Mesendoderm (in vitro differentiated cells): ENCODE measurements around the gene CABCOCO1.

ENCODE experiments used
- DNase-seq: peaks from one replicate; pipeline ENCODE4 v3.0.0; 2013
- H2AK5ac ChIP-seq: 2 replicates; pipeline ENCODE4 v1.6.1; 2013; ENCODE audit warnings: low read length, inconsistent platforms
- H2BK120ac ChIP-seq: 2 replicates; pipeline ENCODE4 v1.6.1; 2013; ENCODE audit warnings: low read depth, mild to moderate bottlenecking, low read length, moderate library complexity, mixed read lengths
- H2BK15ac ChIP-seq: replicated peaks from 2 replicates; pipeline ENCODE4 v1.6.1; 2013; ENCODE audit warnings: low read depth, mild to moderate bottlenecking, moderate library complexity
- H2BK5ac ChIP-seq: 2 replicates; pipeline ENCODE4 v1.6.1; 2013; ENCODE audit warnings: low read length, inconsistent platforms
- H3K18ac ChIP-seq: 2 replicates; pipeline ENCODE4 v1.6.1; 2013; ENCODE audit warnings: mild to moderate bottlenecking, low read length, mixed read lengths
- H3K23ac ChIP-seq: one replicate; pipeline ENCODE4 v1.6.1; 2013; ENCODE audit warnings: low read length
- H3K27ac ChIP-seq: 2 replicates; pipeline ENCODE4 v1.5.1; 2013; ENCODE audit warnings: low read depth, mild to moderate bottlenecking, inconsistent platforms, low read length, moderate library complexity
- H3K27me3 ChIP-seq: 2 replicates; pipeline ENCODE4 v1.6.1; 2013; ENCODE audit warnings: low read length, control low read depth, mild to moderate bottlenecking, inconsistent platforms; ENCODE audit not compliant: insufficient read depth, poor library complexity
- H3K36me3 ChIP-seq: 2 replicates; pipeline ENCODE4 v1.6.1; 2013; ENCODE audit warnings: low read length, inconsistent platforms; ENCODE audit not compliant: control insufficient read depth, insufficient read depth
- H3K4ac ChIP-seq: one replicate; pipeline ENCODE4 v1.6.1; 2013; ENCODE audit warnings: low read depth, mild to moderate bottlenecking, low read length, moderate library complexity
- H3K4me1 ChIP-seq: 2 replicates; pipeline ENCODE4 v1.6.1; 2013; ENCODE audit warnings: low read depth, low read length, inconsistent platforms; ENCODE audit not compliant: control insufficient read depth
- H3K4me2 ChIP-seq: 2 replicates; pipeline ENCODE4 v1.6.1; 2013; ENCODE audit warnings: low read length
- H3K4me3 ChIP-seq: 2 replicates; pipeline ENCODE4 v1.5.1; 2013; ENCODE audit warnings: mild to moderate bottlenecking, low read length
- H3K56ac ChIP-seq: one replicate; pipeline ENCODE4 v1.6.1; 2013; ENCODE audit warnings: low read length
- H3K79me1 ChIP-seq: 2 replicates; pipeline ENCODE4 v1.6.1; 2013; ENCODE audit warnings: low read length, inconsistent platforms
- H3K79me2 ChIP-seq: 2 replicates; pipeline ENCODE4 v1.6.1; 2013; ENCODE audit warnings: mild to moderate bottlenecking, low read length; ENCODE audit not compliant: control insufficient read depth, insufficient read depth
- H3K9ac ChIP-seq: 2 replicates; pipeline ENCODE4 v1.6.1; 2013; ENCODE audit warnings: low read length, inconsistent platforms
- H4K5ac ChIP-seq: one replicate; pipeline ENCODE4 v1.6.1; 2013; ENCODE audit warnings: low read length
- H4K8ac ChIP-seq: one replicate; pipeline ENCODE4 v1.6.1; 2013; ENCODE audit warnings: low read depth, mild to moderate bottlenecking, control low read depth, low read length, moderate library complexity
- WGBS: extraction: QIAGEN DNeasy Blood & Tissue Kit; methylation state at CpG from one replicate; pipeline ENCODE4 v1.1.7; 2013; ENCODE audit warnings: low lambda C conversion rate, missing lambda C conversion rate; ENCODE audit not compliant: insufficient coverage; ENCODE audit errors: extremely low coverage; 5-methylcytosine and 5-hydroxymethylcytosine counted together

Gene CABCOCO1

DNA sequence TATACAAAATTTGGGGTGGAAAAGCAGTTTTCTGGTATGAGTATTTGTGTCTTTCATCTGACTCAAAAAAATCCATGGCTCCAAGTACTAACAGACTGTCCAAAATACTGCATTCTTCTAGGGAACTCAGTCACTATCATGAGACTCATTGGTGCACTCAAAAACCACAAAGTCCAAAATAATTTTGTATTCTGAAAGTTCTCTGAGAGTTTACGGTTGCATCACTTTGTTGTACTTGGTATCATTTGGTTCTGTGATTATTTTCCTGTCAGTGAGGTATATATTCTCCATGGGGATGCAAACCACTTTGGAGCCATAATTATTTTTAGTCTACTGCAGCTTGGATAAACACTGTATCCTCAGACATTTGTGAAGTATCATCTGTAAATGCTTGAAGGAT lies 28.0 kb upstream of the CABCOCO1 start:
- no peak for DNase-seq
- Histone ChIP-seq H3K36me3 (no peaks in the 10 kb centered on the region), H3K9ac (no peak overlapping the region), H2BK120ac (no peak overlapping the region), H3K79me1 (no peaks in the 10 kb centered on the region), H4K8ac (no peak overlapping the region), H4K5ac (no peak overlapping the region), H3K4me1 (no peaks in the 10 kb centered on the region), H3K27ac (no peak overlapping the region), H2BK5ac (no peak overlapping the region), H2BK15ac (no peak overlapping the region), H3K79me2 (no peaks in the 10 kb centered on the region), H3K4me2 (no peak overlapping the region), H2AK5ac (no peak overlapping the region), H3K56ac (no peak overlapping the region), H3K27me3 (no peaks in the 10 kb centered on the region), H3K23ac (no peak overlapping the region), H3K4ac (no peak overlapping the region), H3K4me3 (no peak overlapping the region), H3K18ac (no peak overlapping the region)
- WGBS: no CpG with 5 or more reads among the region's 1 CpG

DNA sequence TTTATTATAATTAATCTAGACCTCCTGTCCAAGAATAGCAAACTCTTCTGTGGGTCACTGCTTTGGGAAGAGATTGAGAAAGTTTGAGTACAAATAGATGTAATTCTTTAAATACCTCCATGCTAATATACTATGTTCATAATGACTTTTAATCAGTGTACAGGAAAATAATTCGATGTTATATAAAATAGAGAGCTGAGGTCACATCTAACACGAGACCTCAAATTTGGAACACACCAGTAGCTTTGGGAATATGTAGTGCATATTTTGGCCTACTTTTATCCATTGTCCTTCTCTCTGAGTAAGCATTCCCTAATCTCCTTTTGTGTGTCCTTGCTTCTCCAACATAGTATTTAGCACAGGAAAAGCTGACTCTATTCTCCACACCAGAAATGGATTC lies 27.3 kb upstream of the CABCOCO1 start:
- no peak overlapping the region for H4K8ac ChIP-seq
- no peak overlapping the region for H3K27ac ChIP-seq
- H3K9ac ChIP-seq: no peak overlapping the region
- H3K79me2 ChIP-seq: no peaks in the 10 kb centered on the region
- DNase-seq: no peak
- no peaks in the 10 kb centered on the region for H3K36me3 ChIP-seq
- H2BK120ac ChIP-seq: no peak overlapping the region
- no peak overlapping the region for H3K18ac ChIP-seq
- H3K4me3 ChIP-seq: no peak overlapping the region
- no peak overlapping the region for H3K4ac ChIP-seq
- H3K79me1 ChIP-seq: no peaks in the 10 kb centered on the region
- H2BK15ac ChIP-seq: no peak overlapping the region
- no CpG with 5 or more reads among the region's 2 CpGs for WGBS
- H3K4me1 ChIP-seq: no peaks in the 10 kb centered on the region
- no peak overlapping the region for H3K56ac ChIP-seq
- H3K27me3 ChIP-seq: no peaks in the 10 kb centered on the region
- H4K5ac ChIP-seq: no peak overlapping the region
- H3K4me2 ChIP-seq: no peak overlapping the region
- H2AK5ac ChIP-seq: no peak overlapping the region
- no peak overlapping the region for H2BK5ac ChIP-seq
- no peak overlapping the region for H3K23ac ChIP-seq

DNA sequence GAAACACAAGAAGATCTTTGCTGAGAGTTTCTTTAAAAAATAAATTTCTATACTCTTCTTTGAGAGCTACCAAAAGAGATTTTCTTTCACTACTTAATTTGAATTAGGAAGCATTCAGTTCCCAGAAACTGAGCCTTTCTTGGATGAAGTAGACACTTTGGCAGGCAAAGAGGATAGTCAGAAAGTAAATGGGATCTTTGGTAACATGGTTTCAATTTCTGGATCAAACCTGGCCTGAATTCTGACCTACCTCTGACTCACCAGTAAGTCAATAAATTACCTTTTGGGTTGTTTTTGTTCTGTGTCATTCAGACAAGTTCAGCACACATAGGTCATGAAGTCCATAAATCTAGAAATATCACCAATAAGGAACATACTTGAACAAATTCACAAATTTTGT lies 26.8 kb upstream of the CABCOCO1 start:
- Histone ChIP-seq H3K79me2 (no peaks in the 10 kb centered on the region), H3K4me1 (no peaks in the 10 kb centered on the region), H3K79me1 (no peaks in the 10 kb centered on the region), H4K8ac (no peak overlapping the region), H2BK5ac (no peak overlapping the region), H3K4me3 (no peak overlapping the region), H2BK120ac (no peak overlapping the region), H3K36me3 (no peaks in the 10 kb centered on the region), H3K4me2 (no peak overlapping the region), H3K9ac (no peak overlapping the region), H2AK5ac (no peak overlapping the region), H3K4ac (no peak overlapping the region), H4K5ac (no peak overlapping the region), H2BK15ac (no peak overlapping the region), H3K18ac (no peak overlapping the region), H3K23ac (no peak overlapping the region), H3K27me3 (no peaks in the 10 kb centered on the region), H3K56ac (no peak overlapping the region), H3K27ac (no peak overlapping the region)
- DNase-seq: no peak

DNA sequence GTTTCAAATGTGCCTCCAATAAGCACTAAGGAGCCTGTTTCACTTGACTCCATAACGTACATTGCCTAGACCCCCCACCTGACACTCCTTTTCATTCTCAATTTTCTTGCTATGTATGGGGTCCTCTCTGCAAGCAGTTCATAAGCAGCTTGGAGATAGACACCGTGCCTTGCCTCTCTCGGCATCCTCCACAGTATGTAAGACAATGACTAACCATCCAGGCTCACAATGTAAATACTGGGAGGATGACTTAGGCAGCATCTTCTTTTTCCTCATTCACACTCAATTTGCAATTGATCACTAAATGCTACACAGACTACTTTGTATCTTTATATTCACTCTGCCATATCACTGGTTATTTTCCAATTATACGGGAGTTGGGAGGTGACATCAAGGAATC lies 22.8 kb upstream of the CABCOCO1 start:
- Histone ChIP-seq H4K8ac (no peak overlapping the region), H3K4me3 (no peak overlapping the region), H3K27ac (no peak overlapping the region), H3K4ac (no peak overlapping the region), H4K5ac (no peak overlapping the region), H3K4me2 (no peak overlapping the region), H2AK5ac (no peak overlapping the region), H3K4me1 (no peaks in the 10 kb centered on the region), H3K79me2 (no peaks in the 10 kb centered on the region), H3K18ac (no peak overlapping the region), H3K36me3 (no peaks in the 10 kb centered on the region), H2BK15ac (no peak overlapping the region), H2BK120ac (no peak overlapping the region), H3K56ac (no peak overlapping the region), H3K9ac (no peak overlapping the region), H3K79me1 (no peaks in the 10 kb centered on the region), H3K23ac (no peak overlapping the region), H2BK5ac (no peak overlapping the region), H3K27me3 (no peaks in the 10 kb centered on the region)
- no peak for DNase-seq
- no CpG with 5 or more reads among the region's 4 CpGs for WGBS

DNA sequence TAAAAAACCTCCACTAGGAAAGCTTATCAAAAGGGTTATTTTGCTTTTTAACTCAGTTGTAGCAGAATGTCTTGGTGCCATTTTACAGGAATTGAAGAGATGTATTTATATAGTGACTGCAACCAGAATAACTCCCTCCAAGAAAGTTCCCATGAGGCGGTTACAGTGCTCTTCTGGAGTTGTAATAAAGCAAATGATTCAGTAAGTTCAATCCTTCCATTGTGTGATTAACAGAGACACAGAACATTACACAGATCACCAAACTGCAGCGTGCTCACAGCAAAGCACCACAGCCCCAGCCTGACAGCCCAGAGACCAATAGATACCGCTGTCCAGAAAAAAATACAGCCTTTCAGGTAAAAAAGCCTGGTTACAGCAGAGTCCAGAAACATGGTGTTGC lies 21.9 kb upstream of the CABCOCO1 start:
- H3K27me3 ChIP-seq: no peaks in the 10 kb centered on the region
- no peaks in the 10 kb centered on the region for H3K36me3 ChIP-seq
- no peak overlapping the region for H3K4me2 ChIP-seq
- no peak overlapping the region for H3K9ac ChIP-seq
- WGBS: no CpG with 5 or more reads among the region's 3 CpGs
- no peak overlapping the region for H3K4me3 ChIP-seq
- DNase-seq: no peak
- H3K23ac ChIP-seq: no peak overlapping the region
- H2BK120ac ChIP-seq: no peak overlapping the region
- H4K5ac ChIP-seq: no peak overlapping the region
- no peaks in the 10 kb centered on the region for H3K79me2 ChIP-seq
- H2AK5ac ChIP-seq: no peak overlapping the region
- no peak overlapping the region for H3K4ac ChIP-seq
- no peaks in the 10 kb centered on the region for H3K79me1 ChIP-seq
- H3K18ac ChIP-seq: no peak overlapping the region
- H2BK15ac ChIP-seq: no peak overlapping the region
- H4K8ac ChIP-seq: no peak overlapping the region
- no peak overlapping the region for H3K27ac ChIP-seq
- no peak overlapping the region for H3K56ac ChIP-seq
- no peak overlapping the region for H2BK5ac ChIP-seq
- no peaks in the 10 kb centered on the region for H3K4me1 ChIP-seq

DNA sequence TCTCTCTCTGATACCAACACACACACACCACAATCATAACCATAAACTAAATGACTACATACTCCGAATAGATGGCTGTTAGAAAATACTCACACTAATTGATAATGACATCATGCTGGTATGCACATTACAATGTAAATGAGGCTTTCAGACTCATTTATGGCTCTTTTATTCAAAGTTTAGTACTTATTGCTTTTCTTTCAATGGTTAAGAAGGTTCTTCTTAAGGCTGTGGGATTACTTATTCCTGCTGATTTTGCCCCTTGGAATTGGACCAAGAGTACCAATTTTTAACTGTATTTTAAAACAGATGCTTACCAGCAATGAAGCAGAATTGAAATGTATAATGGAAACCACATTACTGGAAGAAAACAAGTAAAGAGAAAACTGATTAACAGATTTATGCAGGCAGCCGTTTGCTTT lies 20.6 kb upstream of the CABCOCO1 start:
- no peak overlapping the region for H3K4ac ChIP-seq
- no peak for DNase-seq
- no peaks in the 10 kb centered on the region for H3K79me1 ChIP-seq
- no peak overlapping the region for H3K27ac ChIP-seq
- no peak overlapping the region for H4K8ac ChIP-seq
- no peak overlapping the region for H2BK120ac ChIP-seq
- no peak overlapping the region for H3K23ac ChIP-seq
- no peak overlapping the region for H3K4me2 ChIP-seq
- H3K4me3 ChIP-seq: no peak overlapping the region
- no peak overlapping the region for H3K9ac ChIP-seq
- no peak overlapping the region for H4K5ac ChIP-seq
- no peak overlapping the region for H2BK5ac ChIP-seq
- H2AK5ac ChIP-seq: no peak overlapping the region
- no peaks in the 10 kb centered on the region for H3K36me3 ChIP-seq
- H3K56ac ChIP-seq: no peak overlapping the region
- H3K79me2 ChIP-seq: no peaks in the 10 kb centered on the region
- no peaks in the 10 kb centered on the region for H3K4me1 ChIP-seq
- WGBS: 100% methylated on average over 1 of the region's 2 CpGs
- H3K27me3 ChIP-seq: no peaks in the 10 kb centered on the region
- no peak overlapping the region for H2BK15ac ChIP-seq
- no peak overlapping the region for H3K18ac ChIP-seq
